Ishikawa (cell line): ENCODE results near the gene ATP10D.

Experiments
- CEBPB ChIP-seq: IDR thresholded peaks from 2 replicates; pipeline ENCODE4 v1.6.1; 2012
- CREB1 ChIP-seq: IDR thresholded peaks from 2 replicates; pipeline ENCODE4 v1.6.1; 2012; ENCODE audit warnings: low read depth
- EGR1 ChIP-seq: IDR thresholded peaks from 2 replicates; pipeline ENCODE4 v1.6.1; 2012
- EP300 ChIP-seq: IDR thresholded peaks from 2 replicates; pipeline ENCODE4 v1.6.1; 2012; ENCODE audit warnings: borderline replicate concordance
- FOXM1 ChIP-seq: IDR thresholded peaks from 2 replicates; pipeline ENCODE4 v1.6.1; 2012; ENCODE audit warnings: low read depth, borderline replicate concordance
- RAD21 ChIP-seq: IDR thresholded peaks from 2 replicates; pipeline ENCODE4 v1.6.1; 2012; ENCODE audit warnings: low read depth
- TAF1 ChIP-seq: IDR thresholded peaks from 2 replicates; pipeline ENCODE4 v1.6.1; 2012; ENCODE audit warnings: low read depth, mild to moderate bottlenecking
- TCF12 ChIP-seq: IDR thresholded peaks from 2 replicates; pipeline ENCODE4 v1.6.1; 2012; ENCODE audit warnings: low read depth
- TEAD4 ChIP-seq: IDR thresholded peaks from 2 replicates; pipeline ENCODE4 v1.6.1; 2012
- YY1 ChIP-seq: IDR thresholded peaks from 2 replicates; pipeline ENCODE4 v1.6.1; 2012; ENCODE audit warnings: low read depth
- ZBTB7A ChIP-seq: IDR thresholded peaks from 2 replicates; pipeline ENCODE4 v1.6.1; 2012; ENCODE audit warnings: low read depth
- TF ChIP-seq, protein P1 (sequence below): IDR thresholded peaks from 2 replicates; pipeline ENCODE4 v1.6.1; 2012; ENCODE audit warnings: low read depth, mild to moderate bottlenecking
- TF ChIP-seq, protein P2 (sequence below): IDR thresholded peaks from 2 replicates; pipeline ENCODE4 v1.6.1; 2012
- TF ChIP-seq, protein P3 (sequence below): IDR thresholded peaks from 2 replicates; pipeline ENCODE4 v1.6.1; 2012

DNA sequence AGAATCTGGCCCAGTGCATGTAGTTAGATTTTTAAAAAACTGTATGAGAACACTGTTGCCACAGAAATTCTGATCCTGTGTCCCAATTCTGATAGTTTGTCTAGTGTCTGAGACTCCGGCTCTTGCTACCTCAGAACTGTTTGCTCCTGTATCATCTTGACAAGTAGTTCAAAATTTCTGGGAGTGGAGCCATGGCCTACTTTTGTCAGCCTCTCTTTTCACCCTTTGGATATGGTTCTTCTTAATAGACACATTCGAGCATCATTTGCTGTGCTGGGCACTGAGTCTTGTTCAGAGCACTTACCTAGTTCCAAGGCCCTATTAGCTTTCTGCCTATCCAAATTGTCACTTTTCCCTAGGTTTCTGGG, 46.9 kb downstream of the ATP10D start:
- TF ChIP-seq EGR1 (no peak), FOXM1 (no peak), EP300 (no peak), TAF1 (no peak), TEAD4 (no peak), YY1 (no peak), RAD21 (no peak), ZBTB7A (no peak), TCF12 (no peak), CEBPB (no peak), CREB1 (no peak)
- TF ChIP-seq, protein P1, sequence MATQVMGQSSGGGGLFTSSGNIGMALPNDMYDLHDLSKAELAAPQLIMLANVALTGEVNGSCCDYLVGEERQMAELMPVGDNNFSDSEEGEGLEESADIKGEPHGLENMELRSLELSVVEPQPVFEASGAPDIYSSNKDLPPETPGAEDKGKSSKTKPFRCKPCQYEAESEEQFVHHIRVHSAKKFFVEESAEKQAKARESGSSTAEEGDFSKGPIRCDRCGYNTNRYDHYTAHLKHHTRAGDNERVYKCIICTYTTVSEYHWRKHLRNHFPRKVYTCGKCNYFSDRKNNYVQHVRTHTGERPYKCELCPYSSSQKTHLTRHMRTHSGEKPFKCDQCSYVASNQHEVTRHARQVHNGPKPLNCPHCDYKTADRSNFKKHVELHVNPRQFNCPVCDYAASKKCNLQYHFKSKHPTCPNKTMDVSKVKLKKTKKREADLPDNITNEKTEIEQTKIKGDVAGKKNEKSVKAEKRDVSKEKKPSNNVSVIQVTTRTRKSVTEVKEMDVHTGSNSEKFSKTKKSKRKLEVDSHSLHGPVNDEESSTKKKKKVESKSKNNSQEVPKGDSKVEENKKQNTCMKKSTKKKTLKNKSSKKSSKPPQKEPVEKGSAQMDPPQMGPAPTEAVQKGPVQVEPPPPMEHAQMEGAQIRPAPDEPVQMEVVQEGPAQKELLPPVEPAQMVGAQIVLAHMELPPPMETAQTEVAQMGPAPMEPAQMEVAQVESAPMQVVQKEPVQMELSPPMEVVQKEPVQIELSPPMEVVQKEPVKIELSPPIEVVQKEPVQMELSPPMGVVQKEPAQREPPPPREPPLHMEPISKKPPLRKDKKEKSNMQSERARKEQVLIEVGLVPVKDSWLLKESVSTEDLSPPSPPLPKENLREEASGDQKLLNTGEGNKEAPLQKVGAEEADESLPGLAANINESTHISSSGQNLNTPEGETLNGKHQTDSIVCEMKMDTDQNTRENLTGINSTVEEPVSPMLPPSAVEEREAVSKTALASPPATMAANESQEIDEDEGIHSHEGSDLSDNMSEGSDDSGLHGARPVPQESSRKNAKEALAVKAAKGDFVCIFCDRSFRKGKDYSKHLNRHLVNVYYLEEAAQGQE: no peak
- TF ChIP-seq, protein P2, sequence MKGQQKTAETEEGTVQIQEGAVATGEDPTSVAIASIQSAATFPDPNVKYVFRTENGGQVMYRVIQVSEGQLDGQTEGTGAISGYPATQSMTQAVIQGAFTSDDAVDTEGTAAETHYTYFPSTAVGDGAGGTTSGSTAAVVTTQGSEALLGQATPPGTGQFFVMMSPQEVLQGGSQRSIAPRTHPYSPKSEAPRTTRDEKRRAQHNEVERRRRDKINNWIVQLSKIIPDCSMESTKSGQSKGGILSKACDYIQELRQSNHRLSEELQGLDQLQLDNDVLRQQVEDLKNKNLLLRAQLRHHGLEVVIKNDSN: no peak
- TF ChIP-seq, protein P3, sequence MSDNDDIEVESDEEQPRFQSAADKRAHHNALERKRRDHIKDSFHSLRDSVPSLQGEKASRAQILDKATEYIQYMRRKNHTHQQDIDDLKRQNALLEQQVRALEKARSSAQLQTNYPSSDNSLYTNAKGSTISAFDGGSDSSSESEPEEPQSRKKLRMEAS: no peak
